Measurements from ENCODE around the gene COL15A1.

COL15A1 gene

GRCh38 chr9:99062549-99062948 lies 118.8 kb downstream of the COL15A1 start:
- DNase-seq, result no peak

- no peak for DNase-seq
These were observed 119.8 kb downstream of the COL15A1 start for GRCh38 chr9:99063522-99063921.

- DNase-seq, result no peak
These were observed 122.9 kb downstream of the COL15A1 start for GRCh38 chr9:99066571-99066970.

DNA sequence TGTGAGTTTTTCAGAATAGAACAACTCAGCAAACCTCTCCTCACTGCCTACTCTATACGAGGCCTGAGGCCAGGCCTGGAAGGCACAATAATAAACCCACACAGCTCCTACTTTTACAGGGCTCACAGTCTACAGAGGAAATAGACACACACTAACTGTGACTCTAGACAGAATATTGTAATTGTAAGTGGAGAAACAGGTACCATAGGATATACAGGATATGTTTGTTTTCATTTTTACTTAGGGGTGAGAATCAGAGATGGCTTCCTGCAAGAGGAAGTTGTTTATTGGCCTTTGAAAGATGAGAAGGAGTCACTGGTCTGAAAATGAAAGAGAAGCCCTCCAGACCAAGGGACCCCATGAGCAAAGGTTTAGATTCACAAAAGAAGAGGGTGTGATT lies 125.4 kb downstream of the COL15A1 start:
- no peak for DNase-seq

DNA sequence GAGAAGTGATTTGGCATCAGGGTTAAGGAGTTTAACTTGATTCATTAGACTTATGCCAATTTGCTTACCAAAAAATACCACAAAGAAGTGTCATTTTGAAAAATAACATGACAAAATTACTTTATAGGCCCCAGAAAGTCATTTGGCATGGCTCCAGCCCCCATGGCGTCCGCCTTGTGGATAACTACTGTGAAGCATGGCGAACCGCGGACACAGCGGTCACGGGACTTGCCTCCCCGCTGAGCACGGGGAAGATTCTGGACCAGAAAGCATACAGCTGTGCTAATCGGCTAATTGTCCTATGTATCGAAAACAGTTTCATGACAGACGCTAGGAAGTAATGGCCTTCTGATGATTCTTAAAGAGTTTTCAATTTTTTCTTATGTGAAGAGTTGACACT lies 125.8 kb downstream of the COL15A1 start:
- DNase-seq, result no peak

GRCh38 chr9:99070681-99071080 lies 127.0 kb downstream of the COL15A1 start:
- DNase-seq, result no peak

DNA sequence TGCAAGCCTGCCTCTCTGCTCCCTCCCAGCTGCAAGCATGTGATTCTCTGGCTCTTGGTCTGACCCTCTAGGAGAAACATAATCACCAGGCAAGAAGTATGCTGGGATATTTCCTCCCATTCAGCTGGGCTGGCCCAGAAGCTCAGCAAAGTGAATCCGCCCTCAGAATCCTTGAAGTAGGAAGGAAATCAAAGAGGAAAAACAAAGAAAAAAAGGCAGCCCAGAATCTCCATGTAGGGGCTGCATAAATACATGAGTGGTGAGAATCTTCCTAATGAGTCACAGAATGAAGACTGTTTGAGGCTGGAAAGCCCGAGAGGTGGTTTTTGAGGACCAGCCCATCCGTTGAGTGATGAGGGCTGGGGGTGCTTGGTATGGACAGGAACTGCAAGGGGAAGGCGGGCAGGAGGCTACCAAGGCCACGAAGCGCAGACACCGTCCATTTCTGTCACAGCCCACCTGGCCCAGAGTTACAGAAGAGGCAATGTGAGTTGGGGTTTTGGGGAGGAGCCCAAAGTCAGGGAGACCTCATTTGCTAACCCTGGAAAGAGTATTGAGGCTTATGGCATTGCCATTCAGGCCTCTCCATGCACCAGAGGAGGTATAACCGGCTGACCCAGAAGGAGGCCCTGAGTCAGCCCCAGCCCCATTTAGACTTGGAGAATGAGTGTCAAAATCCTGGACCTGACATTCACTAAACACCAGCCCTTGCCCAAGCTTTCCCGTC lies 127.8 kb downstream of the COL15A1 start:
- DNase-seq, result no peak

DNA sequence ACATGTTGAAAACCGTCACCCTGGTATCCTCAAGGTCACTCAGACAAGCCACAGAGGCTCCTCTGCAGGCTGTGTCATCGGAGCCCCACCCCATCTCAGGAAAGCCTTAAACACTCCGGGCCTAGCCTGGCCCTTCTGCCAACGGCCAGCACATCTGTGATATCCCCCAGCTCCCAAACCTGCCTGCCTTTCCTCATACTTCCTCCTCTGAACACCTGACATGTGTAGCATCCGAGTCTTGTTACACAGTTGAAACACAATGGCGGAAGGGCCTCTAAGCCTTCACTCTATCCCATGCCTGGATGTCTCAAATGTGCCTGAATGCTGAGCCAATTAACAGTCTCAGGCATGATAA lies 128.3 kb downstream of the COL15A1 start:
- DNase-seq, result no peak

- no peak for DNase-seq
These were observed 129.6 kb downstream of the COL15A1 start for GRCh38 chr9:99073347-99073746.

- DNase-seq, result no peak
These were observed 130.5 kb downstream of the COL15A1 start for GRCh38 chr9:99073985-99074901.

DNA sequence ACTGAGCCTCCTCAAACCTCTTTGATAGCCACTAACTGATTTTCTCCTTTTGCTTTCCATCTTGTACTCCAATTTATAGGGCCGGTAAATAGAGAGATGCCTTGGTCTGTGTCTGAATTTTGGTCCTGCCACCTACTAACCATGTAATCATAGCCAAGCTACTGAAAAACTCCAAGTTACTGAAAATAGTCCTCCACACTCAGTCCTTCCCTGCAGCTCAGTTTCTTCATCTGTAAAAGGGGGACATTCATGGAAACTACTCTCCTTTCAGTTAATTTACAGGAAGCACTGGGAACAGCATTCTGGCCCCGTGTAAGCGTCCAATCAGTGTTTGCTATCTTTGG lies 131.2 kb downstream of the COL15A1 start:
- DNase-seq, result no peak

DNA sequence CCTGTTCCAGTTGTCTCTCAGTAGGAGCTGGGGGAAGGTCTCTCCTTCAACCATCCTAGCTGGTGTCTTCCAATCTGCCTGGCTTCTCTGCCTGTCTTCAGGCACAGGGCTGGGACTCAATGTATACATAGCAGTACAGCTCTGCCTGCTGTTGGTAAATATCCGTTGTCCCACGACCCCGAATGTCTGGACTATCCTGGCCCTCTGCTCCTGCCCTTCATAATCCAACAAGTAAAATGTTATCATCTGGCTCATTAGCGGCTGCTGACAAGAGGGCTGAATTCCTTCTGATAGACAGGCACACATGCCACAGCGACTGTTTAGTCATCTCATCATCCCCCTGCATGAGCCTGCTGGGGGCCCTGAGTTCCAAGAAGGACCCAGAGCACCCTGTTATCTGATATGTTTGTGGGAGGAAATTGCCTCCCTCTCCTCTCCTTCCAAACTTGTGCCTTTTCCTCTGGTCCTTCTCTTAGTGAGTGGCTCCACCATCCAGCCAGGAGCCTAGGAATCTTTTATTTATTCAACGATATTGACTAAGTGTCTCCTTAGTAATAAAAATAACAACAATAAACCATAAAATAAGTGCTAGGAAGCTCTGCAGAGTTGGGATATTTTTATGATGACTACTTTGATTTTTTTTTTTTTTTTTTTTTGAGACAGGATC lies 131.7 kb downstream of the COL15A1 start:
- no peak for DNase-seq

DNA sequence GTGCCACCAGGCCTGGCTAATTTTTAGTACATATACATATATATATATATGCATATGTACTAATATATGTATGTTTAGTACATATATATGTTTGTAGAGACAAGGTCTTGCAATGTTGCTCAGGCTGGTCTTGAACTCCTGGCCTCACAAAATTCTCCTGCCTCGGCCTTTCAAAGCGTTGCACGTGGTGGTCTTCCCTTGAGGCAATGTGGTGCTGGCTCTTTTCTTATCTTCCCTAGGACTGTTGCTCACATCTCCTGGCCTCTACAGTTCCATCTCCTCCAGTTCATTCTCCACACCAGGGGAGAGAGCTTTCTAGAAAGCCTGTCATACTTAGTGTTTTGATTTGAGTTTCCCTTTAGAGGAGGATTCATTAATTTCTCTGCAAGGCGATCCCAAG lies 132.3 kb downstream of the COL15A1 start:
- DNase-seq, result no peak

- DNase-seq, result no peak
These were observed 132.9 kb downstream of the COL15A1 start for GRCh38 chr9:99076483-99077171.

DNA sequence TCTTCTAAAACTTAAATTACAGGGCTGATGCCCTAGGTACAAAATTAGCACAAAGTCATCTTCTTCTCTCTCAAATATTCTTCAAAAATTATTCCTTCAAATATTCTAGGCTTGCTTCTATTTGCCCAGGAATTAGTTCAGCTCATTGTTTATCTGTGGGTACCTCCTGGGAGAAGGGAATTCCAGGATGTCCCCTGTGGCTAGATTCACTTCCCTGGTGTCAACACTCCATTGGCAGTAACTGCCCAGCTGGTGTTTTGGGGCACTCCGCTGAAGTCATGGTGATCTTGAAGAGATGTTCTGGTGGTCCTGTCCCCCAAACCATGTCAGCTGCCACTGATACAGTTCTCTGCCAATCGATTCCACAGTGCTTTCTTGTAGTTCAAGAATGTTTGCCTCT lies 135.0 kb downstream of the COL15A1 start:
- DNase-seq, result no peak

DNA sequence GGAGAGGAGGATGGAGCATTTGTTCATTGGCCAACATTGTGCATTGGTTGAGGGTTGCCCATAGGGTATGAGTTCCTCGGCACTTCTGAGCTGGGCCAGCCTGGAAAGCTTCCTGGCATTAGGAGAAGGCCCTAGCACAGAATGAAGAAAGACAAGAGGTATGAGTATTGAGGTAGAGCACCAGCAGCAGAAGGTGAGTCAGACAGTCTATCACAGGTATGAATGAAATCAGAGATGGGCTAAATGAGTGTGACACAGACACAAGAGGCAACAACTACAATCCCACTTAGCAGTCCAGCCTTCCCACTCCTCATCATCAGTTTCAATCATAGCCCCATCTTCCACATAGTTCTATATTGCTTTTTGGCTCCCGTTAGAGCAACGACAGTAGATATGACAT lies 135.8 kb downstream of the COL15A1 start:
- DNase-seq, result no peak

- no peak for DNase-seq
These were observed 139.3 kb downstream of the COL15A1 start for GRCh38 chr9:99083051-99083450.

GRCh38 chr9:99085949-99086948 lies 142.5 kb downstream of the COL15A1 start:
- no peak for DNase-seq

DNA sequence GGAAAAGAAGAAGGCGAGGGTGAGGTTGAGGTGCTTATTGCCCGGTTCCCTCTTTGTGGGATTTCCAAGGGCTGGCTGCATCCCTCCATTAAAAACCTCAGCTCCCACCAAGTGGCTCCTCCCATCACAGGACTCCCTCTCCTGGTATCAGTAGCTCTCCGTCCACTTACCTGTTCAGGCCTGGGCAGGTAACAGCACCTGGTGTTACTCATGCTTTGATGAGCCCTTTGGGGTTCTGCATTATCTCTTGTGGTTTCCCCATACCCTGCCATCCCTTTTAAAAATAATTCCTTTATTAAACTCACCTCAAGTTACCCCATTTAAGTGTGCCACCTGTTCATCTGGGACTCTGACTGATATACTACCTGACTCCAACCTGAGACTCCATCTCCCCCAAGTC lies 143.8 kb downstream of the COL15A1 start:
- no peak for DNase-seq

GRCh38 chr9:99090336-99091130 lies 146.8 kb downstream of the COL15A1 start:
- DNase-seq, result no peak

All from right forelimb (tissue), 1 donor.